Lower leg skin (tissue), 4 donors: ENCODE measurements around the gene ZFP37. TPM values are rescaled to one million over a fixed set of nuclear protein-coding genes. Genes with fewer than 3 reads are reported as not detected.
"Not testable (repeated sequence)": the region's sequence is repeated elsewhere in the genome, so short reads cannot be mapped to it uniquely, and the experiment has no call there.

Source experiments
- DNase-seq, 2 donors: peaks; one replicate each; pipeline ENCODE4 v3.0.0-alpha.2; 2019; ENCODE audit warnings: low spot score in 2 of 2
- H3K4me3 ChIP-seq: fragments of 200-600 bp; sonication (generic); 2 replicates; pipeline ENCODE4 v1.5.1; 2017; ENCODE audit warnings: mild to moderate bottlenecking, low read depth; ENCODE audit not compliant: poor library complexity, severe bottlenecking
- CTCF ChIP-seq, 3 donors: fragments of 450-650 bp; IDR thresholded peaks; one replicate each; pipeline ENCODE4 v1.5.1; 2016; ENCODE audit warnings: antibody characterized with exemption in 3 of 3, mild to moderate bottlenecking in 3 of 3, moderate library complexity in 2 of 3
- POLR2A ChIP-seq, 2 donors: fragments of 450-650 bp; IDR thresholded peaks; one replicate each; pipeline ENCODE4 v1.6.1; 2016 to 2017; ENCODE audit warnings: antibody characterized with exemption in 2 of 2, mild to moderate bottlenecking in 1 of 2, moderate library complexity in 1 of 2
- WGBS, 2 donors: methylation state at CpG; one replicate each; pipeline ENCODE4 v1.1.5; 2018; 5-methylcytosine and 5-hydroxymethylcytosine counted together
- intact Hi-C: fragments of 100-400 bp; cut with DNase I; formaldehyde crosslinking; loops from one replicate; pipeline ENCODE4 v1.15.0; 2023; ENCODE audit warnings: low total_unique reads
- total RNA-seq, 4 donors: library from RNA; depleted of rRNA; stranded (reverse); fragments of >200 nt; gene quantifications; one replicate each; pipeline ENCODE4 v1.1.0, GENCODE V29; 2016

ZFP37 gene
- total RNA-seq = 1 to 10 TPM in 3 of 4 donors, under 1 TPM in 1; 0.56 to 2.1 (median 1.2) TPM

- intact Hi-C loops = no loop called here
- no peak for TF ChIP-seq CTCF (IDR thresholded peaks at IDR 0.05)
- TF ChIP-seq POLR2A (IDR thresholded peaks at IDR 0.05) = no peak
- peak; percentile 87 to 98 for DNase-seq
- WGBS, 2 donors = 2 to 3% methylated on average over 47 to 61 of the region's 62 CpGs
- H3K4me3 ChIP-seq = peak within 1 kb of the TSS; percentile 71
These were observed at the start of gene ZFP37 for GRCh38 chr9:113056191-113057106. ZFP37 (minus strand) TSS chr9:113056724; CDS start chr9:113056688, 36 bp downstream.

- DNase-seq, intact Hi-C loops, H3K4me3 ChIP-seq: not testable (repeated sequence)
- WGBS, 2 donors = no CpG with 5 or more reads among the region's 6 CpGs
These were observed 48.8 kb upstream of the ZFP37 start for GRCh38 chr9:113105345-113105744.

- intact Hi-C loops = no loop called here
- no peak overlapping the region for H3K4me3 ChIP-seq
- WGBS, 2 donors = 58 to 64% methylated on average over 2 of the region's 2 CpGs
- no peak for TF ChIP-seq POLR2A (IDR thresholded peaks at IDR 0.05)
- DNase-seq = no peak
These were observed 39.0 kb upstream of the ZFP37 start for GRCh38 chr9:113095561-113095960.

- 28 to 60% methylated on average over 15 to 19 of the region's 23 CpGs for WGBS, 2 donors
- DNase-seq = peak in 1 of 2 donors; percentile 87
- H3K4me3 ChIP-seq, intact Hi-C loops: not testable (repeated sequence)
These were observed 33.4 kb upstream of the ZFP37 start for GRCh38 chr9:113089924-113090323.

GRCh38 chr9:113089143-113089505, 32.6 kb upstream of the ZFP37 start:
- DNase-seq, intact Hi-C loops, H3K4me3 ChIP-seq: not testable (repeated sequence)
- WGBS, 2 donors = 8% methylated on average over 8 of the region's 25 CpGs; no CpG with 5 or more reads in 1 of the 2 donors

GRCh38 chr9:113088456-113089142, 32.1 kb upstream of the ZFP37 start:
- WGBS, 2 donors = 6 to 31% methylated on average over 15 to 18 of the region's 30 CpGs
- DNase-seq, H3K4me3 ChIP-seq, intact Hi-C loops: not testable (repeated sequence)

- peak in 1 of 2 donors; percentile 92 for DNase-seq
- WGBS, 2 donors = 27 to 59% methylated on average over 13 to 17 of the region's 20 CpGs
- H3K4me3 ChIP-seq, intact Hi-C loops: not testable (repeated sequence)
These were observed 6.4 kb upstream of the ZFP37 start for GRCh38 chr9:113062932-113063310.

GRCh38 chr9:113062256-113062931, 5.9 kb upstream of the ZFP37 start:
- intact Hi-C loops, H3K4me3 ChIP-seq: not testable (repeated sequence)
- WGBS, 2 donors = 9 to 50% methylated on average over 14 to 36 of the region's 44 CpGs
- peak in 1 of 2 donors; percentile 89 for DNase-seq

- intact Hi-C loops, H3K4me3 ChIP-seq: not testable (repeated sequence)
- DNase-seq = peak in 1 of 2 donors; percentile 94
- WGBS, 2 donors = 1 to 38% methylated on average over 8 to 26 of the region's 33 CpGs
These were observed 4.7 kb upstream of the ZFP37 start for GRCh38 chr9:113061072-113061850.

- H3K4me3 ChIP-seq, intact Hi-C loops: not testable (repeated sequence)
- WGBS, 2 donors = 6 to 10% methylated on average over 48 to 50 of the region's 61 CpGs
- DNase-seq = peak in 1 of 2 donors; percentile 85
These were observed 3.2 kb upstream of the ZFP37 start for GRCh38 chr9:113059581-113060284.
